Measurements from ENCODE around the gene LAT. TPM values are rescaled to one million over a fixed set of nuclear protein-coding genes. Genes with fewer than 3 reads are reported as not detected.
"Not testable (repeated sequence)": the region's sequence is repeated elsewhere in the genome, so short reads cannot be mapped to it uniquely, and the experiment has no call there.

Gene LAT
- total and polyA plus RNA-seq, 2 donors (not counting 3 experiments of a cell fraction or from before 2014, with no cell fraction given): 4.5 to 5.9 TPM

DNA sequence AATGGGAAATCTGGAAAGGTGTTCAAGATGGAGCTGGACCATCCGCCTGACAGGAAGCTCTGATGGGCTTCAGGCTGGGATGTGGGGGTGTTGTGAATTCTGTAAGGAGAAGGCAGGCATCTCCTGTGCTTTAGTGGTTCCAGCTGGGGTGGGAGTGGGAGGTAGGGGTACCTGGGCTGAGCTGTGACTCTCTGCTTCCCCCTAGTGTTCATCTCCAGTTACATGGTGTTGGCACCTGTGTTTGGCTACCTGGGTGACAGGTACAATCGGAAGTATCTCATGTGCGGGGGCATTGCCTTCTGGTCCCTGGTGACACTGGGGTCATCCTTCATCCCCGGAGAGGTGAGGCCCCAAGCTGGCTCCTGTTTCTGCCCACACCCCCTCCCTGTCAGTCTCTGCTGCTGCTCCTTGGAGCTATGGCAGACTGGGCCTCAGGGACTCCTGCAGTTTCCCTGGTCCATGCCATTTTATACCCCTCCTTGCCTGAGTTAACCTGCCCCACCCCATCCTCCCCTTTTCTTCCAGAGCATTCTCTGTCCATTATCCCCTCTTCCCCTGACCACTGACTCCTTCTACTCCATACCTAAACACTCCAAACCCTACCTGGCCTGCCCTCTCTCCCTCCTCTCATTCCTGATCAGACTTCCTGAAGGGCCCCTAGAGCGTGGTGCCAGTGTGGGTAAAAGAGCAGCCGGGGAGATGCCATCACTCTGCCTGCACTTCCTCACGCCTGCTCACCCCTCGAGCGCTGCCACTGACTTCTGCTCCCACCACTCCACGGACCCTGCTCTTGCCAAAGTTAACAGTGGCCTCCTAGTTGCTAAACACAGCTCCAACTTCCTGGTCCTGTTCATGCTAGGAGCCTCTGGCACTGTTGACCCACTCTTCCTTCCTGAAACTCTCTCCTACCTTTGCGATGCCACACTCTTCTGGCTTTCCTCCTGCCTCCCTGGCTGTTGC is 6.9 kb upstream of the LAT start:
- Histone ChIP-seq H3K27ac (ENCODE audit: insufficient read depth, low read depth, low read length) (no peak overlapping the region), H3K9me1 (replicated peaks; ENCODE audit: control insufficient read depth, extremely low read depth, insufficient read depth, low read length) (no peaks in the 10 kb centered on the region), H3K4me2 (ENCODE audit: insufficient read depth, low read length) (no peak overlapping the region), H3K4me1 (ENCODE audit: control insufficient read depth, extremely low read depth, insufficient read depth, low read length) (peaks cover 7% of the 10 kb centered on the region), H2AFZ (ENCODE audit: low read depth, low read length) (no peak overlapping the region), H3K9ac (replicated peaks; ENCODE audit: extremely low read depth, insufficient read depth, low read length) (no peak overlapping the region), H3K36me3 (ENCODE audit: control insufficient read depth in 2 of 2, extremely low read depth in 1 of 2, insufficient read depth in 2 of 2, low read length in 2 of 2) (peaks cover 5 to 22% of the 10 kb centered on the region in 2 experiments), H3K27me3 (ENCODE audit: control insufficient read depth in 2 of 2, insufficient read depth in 2 of 2, low read length in 2 of 2) (no peaks in the 10 kb centered on the region), H3K79me2 (ENCODE audit: control insufficient read depth, insufficient read depth, low read length) (peaks cover 15% of the 10 kb centered on the region), H3K4me3 (replicated peaks in 1 of 3; ENCODE audit: insufficient read depth in 1 of 3, low read depth in 1 of 3, low read length in 3 of 3) (no peak overlapping the region), H3K9me3 (replicated peaks; ENCODE audit: control insufficient read depth, insufficient read depth, low read length) (no peaks in the 10 kb centered on the region), H4K20me1 (replicated peaks; ENCODE audit: control insufficient read depth, extremely low read depth, insufficient read depth, low read length) (no peaks in the 10 kb centered on the region)
- ChIA-PET POLR2A (no interaction called here), CTCF (no interaction called here)
- DNase-seq (ENCODE audit: low read depth, low spot score): no peak
- no TSS peak for BruUV-seq (replicated peaks)
- dilution Hi-C loops (cut with MboI; ENCODE audit: extremely low pct_ligation_motif_present, low sequenced_read_pairs) (no loop called here), intact Hi-C loops (cut with micrococcal nuclease) (no loop called here)
- TF ChIP-seq, protein P1, sequence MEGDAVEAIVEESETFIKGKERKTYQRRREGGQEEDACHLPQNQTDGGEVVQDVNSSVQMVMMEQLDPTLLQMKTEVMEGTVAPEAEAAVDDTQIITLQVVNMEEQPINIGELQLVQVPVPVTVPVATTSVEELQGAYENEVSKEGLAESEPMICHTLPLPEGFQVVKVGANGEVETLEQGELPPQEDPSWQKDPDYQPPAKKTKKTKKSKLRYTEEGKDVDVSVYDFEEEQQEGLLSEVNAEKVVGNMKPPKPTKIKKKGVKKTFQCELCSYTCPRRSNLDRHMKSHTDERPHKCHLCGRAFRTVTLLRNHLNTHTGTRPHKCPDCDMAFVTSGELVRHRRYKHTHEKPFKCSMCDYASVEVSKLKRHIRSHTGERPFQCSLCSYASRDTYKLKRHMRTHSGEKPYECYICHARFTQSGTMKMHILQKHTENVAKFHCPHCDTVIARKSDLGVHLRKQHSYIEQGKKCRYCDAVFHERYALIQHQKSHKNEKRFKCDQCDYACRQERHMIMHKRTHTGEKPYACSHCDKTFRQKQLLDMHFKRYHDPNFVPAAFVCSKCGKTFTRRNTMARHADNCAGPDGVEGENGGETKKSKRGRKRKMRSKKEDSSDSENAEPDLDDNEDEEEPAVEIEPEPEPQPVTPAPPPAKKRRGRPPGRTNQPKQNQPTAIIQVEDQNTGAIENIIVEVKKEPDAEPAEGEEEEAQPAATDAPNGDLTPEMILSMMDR (IDR thresholded peaks at IDR 0.05; ENCODE audit: extremely low read depth in 1 of 2, insufficient read depth in 1 of 2, low read depth in 1 of 2, low read length in 2 of 2): peak in 1 of 2 donors; percentile 34
- no peak for TF ChIP-seq MYC (IDR thresholded peaks at IDR 0.05; ENCODE audit: low read depth, low read length)
- no peak for FAIRE-seq

DNA sequence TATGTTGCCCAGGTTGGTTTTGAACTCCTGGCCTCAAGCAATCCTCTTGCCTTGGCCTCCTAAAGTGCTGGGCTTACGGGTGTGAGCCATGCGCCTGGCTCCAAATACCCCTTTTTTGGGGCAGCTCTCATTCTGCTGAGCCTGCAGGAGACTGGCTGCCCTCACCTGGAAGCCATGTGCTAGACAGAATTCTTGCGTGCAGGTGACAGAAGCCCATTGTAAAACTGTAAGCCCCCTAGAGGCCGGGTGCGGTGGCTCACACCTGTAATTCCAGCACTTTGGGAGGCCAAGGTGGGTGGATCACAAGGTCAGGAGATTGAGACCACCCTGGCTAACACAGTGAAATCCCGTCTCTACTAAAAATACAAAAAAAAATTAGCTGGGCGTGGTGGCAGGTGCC is 4.5 kb upstream of the LAT start:
- H3K4me3 ChIP-seq (replicated peaks in 1 of 3; ENCODE audit: insufficient read depth in 1 of 3, low read depth in 1 of 3, low read length in 3 of 3); H4K20me1 ChIP-seq (replicated peaks; ENCODE audit: control insufficient read depth, extremely low read depth, insufficient read depth, low read length); dilution Hi-C loops (cut with MboI; ENCODE audit: extremely low pct_ligation_motif_present, low sequenced_read_pairs); H3K4me2 ChIP-seq (ENCODE audit: insufficient read depth, low read length); H3K9me1 ChIP-seq (replicated peaks; ENCODE audit: control insufficient read depth, extremely low read depth, insufficient read depth, low read length); intact Hi-C loops (cut with micrococcal nuclease); FAIRE-seq; H2AFZ ChIP-seq (ENCODE audit: low read depth, low read length); H3K9me3 ChIP-seq (replicated peaks; ENCODE audit: control insufficient read depth, insufficient read depth, low read length); DNase-seq (ENCODE audit: low read depth, low spot score); BruUV-seq (replicated peaks); H3K4me1 ChIP-seq (ENCODE audit: control insufficient read depth, extremely low read depth, insufficient read depth, low read length); POLR2A ChIA-PET; CTCF ChIA-PET; H3K27ac ChIP-seq (ENCODE audit: insufficient read depth, low read depth, low read length); H3K27me3 ChIP-seq (ENCODE audit: control insufficient read depth in 2 of 2, insufficient read depth in 2 of 2, low read length in 2 of 2); H3K9ac ChIP-seq (replicated peaks; ENCODE audit: extremely low read depth, insufficient read depth, low read length): not testable (repeated sequence)
- H3K79me2 ChIP-seq (ENCODE audit: control insufficient read depth, insufficient read depth, low read length): peaks cover 11% of the 10 kb centered on the region
- peaks cover 5 to 32% of the 10 kb centered on the region in 2 experiments for H3K36me3 ChIP-seq (ENCODE audit: control insufficient read depth in 2 of 2, extremely low read depth in 1 of 2, insufficient read depth in 2 of 2, low read length in 2 of 2)
